Karpas-422 (cell line): ENCODE results near the gene ATG9B. TPM values are rescaled to one million over a fixed set of nuclear protein-coding genes. Genes with fewer than 3 reads are reported as not detected.

ENCODE experiments used
- DNase-seq: peaks from one replicate; pipeline ENCODE4 v3.0.0-alpha.2; 2015
- H2AFZ ChIP-seq: fragments of 200-600 bp; sonication (generic); 2 replicates; pipeline ENCODE4 v1.6.1; 2014; ENCODE audit warnings: antibody characterized with exemption, low read length, mixed read lengths
- H3K27ac ChIP-seq: fragments of 200-600 bp; sonication (generic); 2 replicates; pipeline ENCODE4 v1.5.1; 2014; ENCODE audit warnings: mild to moderate bottlenecking, low read length, moderate library complexity
- H3K27me3 ChIP-seq: fragments of 200-600 bp; sonication (generic); 2 replicates; pipeline ENCODE4 v1.6.1; 2014; ENCODE audit warnings: low read length, mixed read lengths
- H3K36me3 ChIP-seq: fragments of 200-600 bp; sonication (generic); 2 replicates; pipeline ENCODE4 v1.6.1; 2014; ENCODE audit warnings: low read length, mixed read lengths; ENCODE audit not compliant: insufficient read depth
- H3K4me1 ChIP-seq: fragments of 200-600 bp; sonication (generic); 2 replicates; pipeline ENCODE4 v1.6.1; 2014; ENCODE audit warnings: mild to moderate bottlenecking, low read length, mixed read lengths
- H3K4me2 ChIP-seq: fragments of 200-600 bp; sonication (generic); 2 replicates; pipeline ENCODE4 v1.6.1; 2014; ENCODE audit warnings: low read length, low read depth, mild to moderate bottlenecking; ENCODE audit not compliant: poor library complexity, severe bottlenecking
- H3K4me3 ChIP-seq: fragments of 200-600 bp; sonication (generic); 2 replicates; pipeline ENCODE4 v1.5.1; 2014; ENCODE audit warnings: mild to moderate bottlenecking, antibody characterized with exemption, low read length, mixed read lengths
- H3K79me2 ChIP-seq: fragments of 200-600 bp; sonication (generic); 2 replicates; pipeline ENCODE4 v1.6.1; 2014; ENCODE audit warnings: mild to moderate bottlenecking, low read length, mixed read lengths
- H3K9ac ChIP-seq: fragments of 200-600 bp; sonication (generic); 2 replicates; pipeline ENCODE4 v1.6.0; 2014; ENCODE audit warnings: low read length
- H3K9me2 ChIP-seq: fragments of 200-600 bp; sonication (generic), shearing (Covaris generic); replicated peaks from 2 replicates; pipeline ENCODE4 v1.6.0; 2014; ENCODE audit warnings: mild to moderate bottlenecking, low read length, moderate library complexity; ENCODE audit not compliant: insufficient read depth
- H3K9me3 ChIP-seq: fragments of 300-700, 200-600 bp; sonication (generic); 2 replicates; pipeline ENCODE4 v1.6.1; 2014; ENCODE audit warnings: low read length, mixed read lengths
- H4K20me1 ChIP-seq: fragments of 200-600 bp; sonication (generic); 2 replicates; pipeline ENCODE4 v1.6.1; 2014; ENCODE audit warnings: mild to moderate bottlenecking, antibody characterized with exemption, low read length, low read depth; ENCODE audit not compliant: insufficient read depth
- total RNA-seq: library from RNA; depleted of rRNA; stranded (reverse); fragments of >200 nt; shearing (Covaris generic); gene quantifications from 2 replicates; pipeline ENCODE4 v1.2.3, GENCODE V29; 2014; ENCODE audit warnings: low replicate concordance

Gene ATG9B
- total RNA-seq, 1 experiment from 2014 or later = 0.78 TPM

DNA sequence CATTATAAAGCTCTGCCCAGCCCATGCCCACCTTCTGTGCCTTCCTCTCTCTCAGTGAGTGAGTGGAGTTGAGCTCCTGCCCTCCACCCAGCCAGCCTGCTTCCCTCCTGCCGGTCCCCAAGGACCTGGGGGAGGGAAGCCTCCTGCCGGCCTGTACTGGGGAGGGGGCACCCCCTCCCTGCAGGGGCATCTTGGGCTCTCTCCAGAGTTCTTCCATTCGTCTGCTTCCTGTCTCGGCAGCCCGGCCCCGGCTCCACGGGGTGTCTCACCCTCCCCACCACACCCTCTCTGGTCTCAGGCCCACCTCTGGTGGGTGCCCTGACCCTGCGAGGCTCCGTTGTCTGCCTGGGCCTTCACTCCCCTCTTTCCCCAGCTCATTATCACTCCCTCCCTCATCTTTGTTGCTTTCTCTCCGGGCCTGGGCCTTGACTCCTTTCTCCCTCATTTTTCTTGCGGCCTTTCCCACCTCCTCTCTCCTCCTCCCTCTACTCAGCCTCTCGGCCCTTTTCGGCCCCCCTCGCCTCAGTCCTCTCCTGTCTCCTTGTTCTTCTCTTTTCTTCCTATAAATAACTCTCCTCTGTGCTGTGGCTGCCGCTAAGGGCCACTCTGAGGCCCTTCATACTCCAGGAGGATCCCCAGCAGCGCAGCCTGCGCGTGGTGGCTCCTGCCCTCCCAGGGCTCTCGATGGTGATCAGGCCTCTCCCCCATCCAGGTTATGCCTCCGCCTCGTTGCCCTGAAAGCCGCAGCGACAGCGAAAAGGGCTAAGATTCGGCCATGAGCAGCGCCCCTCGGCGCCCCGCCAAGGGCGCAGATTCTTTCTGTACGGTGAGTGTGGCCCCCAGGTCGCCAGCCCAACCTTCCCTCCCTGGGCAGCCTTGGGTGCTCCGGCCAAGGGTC lies 37.2 kb upstream of the ATG9B start:
- Histone ChIP-seq H3K4me3 (peak overlapping the region; percentile 87), H3K9me2 (no peaks in the 10 kb centered on the region), H3K27ac (0 out of 2 replicates have a peak overlapping the region, but pooled peaks have one; percentile 9), H3K36me3 (no peaks in the 10 kb centered on the region), H3K79me2 (peaks cover 32% of the 10 kb centered on the region), H3K9ac (peak overlapping the region; percentile 89), H3K4me1 (peaks cover 30% of the 10 kb centered on the region), H3K4me2 (peak overlapping the region; percentile 73), H2AFZ (no peak overlapping the region), H3K27me3 (no peaks in the 10 kb centered on the region), H3K9me3 (no peaks in the 10 kb centered on the region), H4K20me1 (0 out of 2 replicates have a peak, but pooled peaks cover 5% of the 10 kb centered on the region)
- DNase-seq = no peak

GRCh38 chr7:151060416-151061212 lies 36.3 kb upstream of the ATG9B start:
- Histone ChIP-seq H3K4me3 (peak overlapping the region; percentile 87), H3K9me2 (no peaks in the 10 kb centered on the region), H3K9me3 (no peaks in the 10 kb centered on the region), H3K4me2 (peak overlapping the region; percentile 73), H3K36me3 (no peaks in the 10 kb centered on the region), H3K27me3 (no peaks in the 10 kb centered on the region), H3K4me1 (peaks cover 31% of the 10 kb centered on the region), H3K9ac (peak overlapping the region; percentile 89), H4K20me1 (0 out of 2 replicates have a peak, but pooled peaks cover 5% of the 10 kb centered on the region), H3K27ac (peak overlapping the region; percentile 82), H2AFZ (no peak overlapping the region), H3K79me2 (peaks cover 32% of the 10 kb centered on the region)
- peak; percentile 70 for DNase-seq

DNA sequence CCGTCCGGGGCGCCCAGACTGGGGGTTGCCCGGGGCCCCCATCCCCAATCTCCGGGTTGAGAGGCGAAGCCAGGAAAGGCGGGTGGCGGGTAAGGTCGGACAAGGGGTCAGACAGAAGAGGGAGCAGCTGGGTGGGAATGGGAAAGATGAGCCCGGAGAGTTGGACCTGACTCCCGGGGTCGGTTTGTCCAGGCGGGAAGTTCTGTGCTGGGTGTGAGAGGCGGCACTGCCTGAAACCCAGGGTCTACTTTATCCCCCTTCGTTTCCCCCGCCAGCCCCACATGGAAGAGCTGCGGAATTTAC lies 35.8 kb upstream of the ATG9B start:
- peak overlapping the region; percentile 73 for H3K4me2 ChIP-seq
- peaks cover 31% of the 10 kb centered on the region for H3K4me1 ChIP-seq
- H3K4me3 ChIP-seq = peak overlapping the region; percentile 87
- DNase-seq = no peak
- peaks cover 32% of the 10 kb centered on the region for H3K79me2 ChIP-seq
- H3K36me3 ChIP-seq = no peaks in the 10 kb centered on the region
- H3K9me2 ChIP-seq = no peaks in the 10 kb centered on the region
- no peaks in the 10 kb centered on the region for H3K27me3 ChIP-seq
- H4K20me1 ChIP-seq = 0 out of 2 replicates have a peak, but pooled peaks cover 5% of the 10 kb centered on the region
- peak overlapping the region; percentile 76; the same call in 1 of the 2 replicates for H2AFZ ChIP-seq
- peak overlapping the region; percentile 89 for H3K9ac ChIP-seq
- no peaks in the 10 kb centered on the region for H3K9me3 ChIP-seq
- peak overlapping the region; percentile 82 for H3K27ac ChIP-seq

DNA sequence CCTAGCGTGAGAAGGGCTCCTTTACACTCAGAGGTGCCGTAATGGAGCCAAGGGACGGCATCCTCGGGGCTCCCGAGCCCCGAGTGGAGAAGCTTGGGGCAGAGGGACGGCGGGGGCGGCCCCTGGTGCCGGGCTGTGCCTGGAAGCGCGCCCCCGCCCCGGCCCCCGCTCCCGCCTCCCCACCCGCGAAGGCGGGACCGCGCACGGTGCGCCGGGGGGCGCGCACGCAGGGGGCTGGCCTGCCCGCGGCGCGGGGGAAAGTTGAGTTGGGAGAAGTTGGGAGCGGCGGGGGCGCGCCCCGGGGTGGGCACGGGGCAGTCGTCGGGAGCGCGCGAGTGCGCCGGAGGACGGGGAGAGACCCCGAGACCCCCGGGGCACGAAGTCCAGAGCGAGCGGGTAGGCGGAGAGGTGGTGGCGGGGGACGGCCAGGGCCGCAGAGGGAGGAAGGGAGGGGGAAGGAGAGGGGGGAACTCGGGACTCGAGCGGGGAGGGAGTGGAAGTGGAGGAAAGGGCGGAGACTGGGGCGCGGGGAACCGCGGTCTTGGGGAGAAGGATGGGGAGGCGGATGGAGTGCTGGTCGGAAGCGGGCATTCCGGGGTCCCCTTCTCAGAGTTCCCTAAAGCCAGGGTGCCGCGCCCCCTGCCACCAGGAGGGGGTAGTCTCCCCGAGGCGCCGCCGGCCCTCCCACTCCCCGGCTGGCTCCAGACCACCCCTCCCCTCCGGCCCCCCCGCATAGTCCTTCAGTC lies 35.2 kb upstream of the ATG9B start, which contains the start of gene SLC4A2:
SLC4A2 (plus strand) TSS at position 223 of the 746 bp plus-strand sequence. CDS start 2,399 bp downstream, outside the sequence.
- peak within 1 kb of the TSS; percentile 73 for H3K4me2 ChIP-seq
- peak within 1 kb of the TSS; percentile 89 for H3K9ac ChIP-seq
- H3K9me2 ChIP-seq = no peaks in the 10 kb centered on the region
- H3K4me1 ChIP-seq = peaks cover 31% of the 10 kb centered on the region
- no peaks in the 10 kb centered on the region for H3K36me3 ChIP-seq
- H2AFZ ChIP-seq = peak within 1 kb of the TSS; percentile 76; the same call in 1 of the 2 replicates
- no peaks in the 10 kb centered on the region for H3K9me3 ChIP-seq
- H3K4me3 ChIP-seq = peak within 1 kb of the TSS; percentile 87
- H4K20me1 ChIP-seq = 0 out of 2 replicates have a peak, but pooled peaks cover 5% of the 10 kb centered on the region
- peaks cover 32% of the 10 kb centered on the region for H3K79me2 ChIP-seq
- H3K27ac ChIP-seq = peak within 1 kb of the TSS; percentile 82
- H3K27me3 ChIP-seq = no peaks in the 10 kb centered on the region
- DNase-seq = peak; percentile 90

- H3K9ac ChIP-seq = peak overlapping the region; percentile 89
- no peaks in the 10 kb centered on the region for H3K9me2 ChIP-seq
- H2AFZ ChIP-seq = peak overlapping the region; percentile 70; the same call in 1 of the 2 replicates
- H3K27me3 ChIP-seq = no peaks in the 10 kb centered on the region
- H3K4me3 ChIP-seq = peak overlapping the region; percentile 87
- H3K9me3 ChIP-seq = no peaks in the 10 kb centered on the region
- DNase-seq = peak; percentile 71
- no peaks in the 10 kb centered on the region for H3K36me3 ChIP-seq
- peak overlapping the region; percentile 73 for H3K4me2 ChIP-seq
- peaks cover 32% of the 10 kb centered on the region for H3K79me2 ChIP-seq
- H3K4me1 ChIP-seq = peaks cover 31% of the 10 kb centered on the region
- H3K27ac ChIP-seq = peak overlapping the region; percentile 82
- H4K20me1 ChIP-seq = 0 out of 2 replicates have a peak, but pooled peaks cover 5% of the 10 kb centered on the region
These were observed 34.6 kb upstream of the ATG9B start for GRCh38 chr7:151058781-151059366.

DNA sequence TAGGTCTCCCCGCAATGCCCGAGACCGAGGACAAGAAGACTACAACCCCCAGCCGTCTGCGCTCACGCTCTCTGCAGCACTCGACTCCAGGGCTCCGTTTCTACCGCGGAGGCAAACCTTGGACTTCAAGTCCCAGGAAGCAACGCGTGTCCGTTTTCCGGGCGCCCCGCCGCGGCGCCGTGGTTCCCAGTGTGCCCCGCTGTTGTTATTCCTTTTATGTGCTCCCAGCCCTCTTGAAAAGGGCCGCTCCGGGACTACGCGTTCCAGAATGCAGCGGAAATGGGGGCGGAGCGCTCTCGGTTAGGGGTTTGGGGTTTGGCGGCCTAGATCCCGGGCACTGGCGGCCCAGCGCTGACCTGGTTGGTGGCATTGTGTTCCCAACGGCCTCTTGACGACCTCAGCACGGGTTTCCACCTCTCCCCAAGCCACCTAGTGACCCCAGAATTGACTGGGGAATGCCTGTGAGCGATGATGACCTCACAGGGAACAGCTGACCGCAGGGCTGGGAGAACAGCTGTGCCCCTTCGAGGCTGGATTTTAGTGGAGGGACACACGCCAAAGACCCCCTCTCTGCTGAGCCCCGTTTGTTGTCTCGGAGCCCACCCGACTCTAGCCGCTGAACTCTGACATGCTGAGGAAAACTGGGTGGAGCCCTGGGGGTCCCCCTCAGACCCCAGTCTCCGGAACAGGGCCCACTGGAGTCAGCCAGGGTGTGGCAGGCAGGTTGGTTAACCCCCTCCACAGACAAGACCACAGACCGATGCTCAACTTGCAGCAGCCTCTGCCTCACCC lies 33.9 kb upstream of the ATG9B start:
- Histone ChIP-seq H2AFZ (peak overlapping the region; percentile 39; the same call in 1 of the 2 replicates), H3K4me3 (peak overlapping the region; percentile 87), H3K27ac (peak overlapping the region; percentile 82)

GRCh38 chr7:151057506-151057988 lies 33.3 kb upstream of the ATG9B start, which contains the start of gene CDK5:
Gene CDK5, minus strand, starts transcription at chr7:151057897. Its CDS starts 49 bp downstream, at chr7:151057848.
- H2AFZ ChIP-seq = peak within 1 kb of the TSS; percentile 49; the same call in 1 of the 2 replicates
- H3K79me2 ChIP-seq = peaks cover 32% of the 10 kb centered on the region
- no peaks in the 10 kb centered on the region for H3K36me3 ChIP-seq
- 0 out of 2 replicates have a peak, but pooled peaks cover 5% of the 10 kb centered on the region for H4K20me1 ChIP-seq
- no peaks in the 10 kb centered on the region for H3K27me3 ChIP-seq
- DNase-seq = no peak
- H3K4me3 ChIP-seq = peak within 1 kb of the TSS; percentile 87
- peak within 1 kb of the TSS; percentile 82 for H3K4me2 ChIP-seq
- H3K9me2 ChIP-seq = no peaks in the 10 kb centered on the region
- peak within 1 kb of the TSS; percentile 89 for H3K9ac ChIP-seq
- H3K27ac ChIP-seq = peak within 1 kb of the TSS; percentile 82
- H3K9me3 ChIP-seq = no peaks in the 10 kb centered on the region
- H3K4me1 ChIP-seq = peaks cover 31% of the 10 kb centered on the region

More for the DNA sequence above, 33.9 kb upstream of the ATG9B start:
- no peaks in the 10 kb centered on the region for H3K27me3 ChIP-seq
- peaks cover 31% of the 10 kb centered on the region for H3K4me1 ChIP-seq
- no peaks in the 10 kb centered on the region for H3K9me2 ChIP-seq
- peak; percentile 99 for DNase-seq
- peak overlapping the region; percentile 82 for H3K4me2 ChIP-seq
- no peaks in the 10 kb centered on the region for H3K9me3 ChIP-seq
- no peaks in the 10 kb centered on the region for H3K36me3 ChIP-seq
- H4K20me1 ChIP-seq = 0 out of 2 replicates have a peak, but pooled peaks cover 5% of the 10 kb centered on the region
- peaks cover 32% of the 10 kb centered on the region for H3K79me2 ChIP-seq
- peak overlapping the region; percentile 89 for H3K9ac ChIP-seq
